AG04450 (cell line): ENCODE data around the gene CD99L2. TPM values are rescaled to one million over a fixed set of nuclear protein-coding genes. Genes with fewer than 3 reads are reported as not detected.

Source experiments
- CTCF ChIA-PET: fragments of 300-600, 350-600 bp; formaldehyde crosslinking; extraction: SDS; loops from one replicate; lab custom pipeline; 2022; ENCODE audit warnings: antibody characterized with exemption, inconsistent platforms; lab: Charles Lee
- POLR2A ChIA-PET: fragments of 350-600 bp; formaldehyde crosslinking; extraction: SDS; loops from one replicate; lab custom pipeline; 2021; ENCODE audit warnings: antibody characterized with exemption, inconsistent platforms; lab: Yijun Ruan, JAX
- DNase-seq: peaks from one replicate; pipeline ENCODE4 v3.0.0-alpha.2; 2011; ENCODE audit warnings: low read depth, low spot score
- H3K27ac ChIP-seq: one replicate; pipeline ENCODE4 v1.5.1; 2012; ENCODE audit warnings: low read depth, low read length, control low read depth
- H3K27me3 ChIP-seq: one replicate; pipeline ENCODE4 v1.6.0; 2012; ENCODE audit warnings: low read length; ENCODE audit not compliant: control insufficient read depth, insufficient read depth
- H3K4me3 ChIP-seq: 2 replicates; pipeline ENCODE4 v1.5.1; 2011; ENCODE audit warnings: mild to moderate bottlenecking, low read depth, low read length, control low read depth
- H3K9me3 ChIP-seq: 2 replicates; pipeline ENCODE4 v1.5.1; 2012; ENCODE audit warnings: low read length; ENCODE audit not compliant: control insufficient read depth, insufficient read depth
- CTCF ChIP-seq: IDR thresholded peaks from 2 replicates; pipeline ENCODE4 v1.5.1; 2011; ENCODE audit warnings: low read depth, low read length, control low read depth, inconsistent platforms
- polyA plus RNA-seq: library from polyadenylated mRNA; depleted of rRNA; stranded (reverse); fragments of >200 nt; gene quantifications from 2 replicates; pipeline ENCODE4 v1.2.3, GENCODE V29; 2011

CD99L2 gene
- polyA plus RNA-seq, 1 experiment = 52.4 TPM

GRCh38 chrX:150929058-150929457 is 30.6 kb upstream of the CD99L2 start:
- CTCF ChIA-PET = no interaction called here
- POLR2A ChIA-PET = no interaction called here
- Histone ChIP-seq H3K27me3 (no peaks in the 10 kb centered on the region), H3K9me3 (no peaks in the 10 kb centered on the region), H3K4me3 (no peak overlapping the region), H3K27ac (no peak overlapping the region)
- TF ChIP-seq CTCF = no peak
- no peak for DNase-seq

- no peaks in the 10 kb centered on the region for H3K9me3 ChIP-seq
- H3K27me3 ChIP-seq = no peaks in the 10 kb centered on the region
- TF ChIP-seq CTCF = no peak
- H3K4me3 ChIP-seq = no peak overlapping the region
- ChIA-PET POLR2A (no interaction called here), CTCF (no interaction called here)
- no peak for DNase-seq
- no peak overlapping the region for H3K27ac ChIP-seq
Observed at GRCh38 chrX:150926791-150927190, 28.3 kb upstream of the CD99L2 start.

GRCh38 chrX:150926304-150926703 is 27.8 kb upstream of the CD99L2 start:
- CTCF ChIA-PET = no interaction called here
- TF ChIP-seq CTCF = no peak
- Histone ChIP-seq H3K9me3 (no peaks in the 10 kb centered on the region), H3K27me3 (no peaks in the 10 kb centered on the region), H3K27ac (no peak overlapping the region), H3K4me3 (no peak overlapping the region)
- DNase-seq = no peak
- POLR2A ChIA-PET = no interaction called here

- H3K27ac ChIP-seq = no peak overlapping the region
- TF ChIP-seq CTCF = no peak
- ChIA-PET POLR2A (no interaction called here), CTCF (interaction anchor here (0.5 kb wide), 1 partner anchor 202 kb away, joined by 4 read pairs; no protein-coding TSS in a partner anchor)
- no peak overlapping the region for H3K4me3 ChIP-seq
- no peak for DNase-seq
- H3K9me3 ChIP-seq = no peaks in the 10 kb centered on the region
- no peaks in the 10 kb centered on the region for H3K27me3 ChIP-seq
Observed at GRCh38 chrX:150919401-150919800, 20.9 kb upstream of the CD99L2 start.

- DNase-seq = no peak
- Histone ChIP-seq H3K27me3 (no peaks in the 10 kb centered on the region), H3K4me3 (no peak overlapping the region), H3K27ac (no peak overlapping the region), H3K9me3 (no peaks in the 10 kb centered on the region)
- no peak for TF ChIP-seq CTCF
- ChIA-PET POLR2A (interaction anchor here (0.6 kb wide), 1 partner anchor 22 kb away, joined by 3 read pairs; no protein-coding TSS in a partner anchor), CTCF (no interaction called here)
Observed at GRCh38 chrX:150913511-150913910, 15.0 kb upstream of the CD99L2 start.
